Measurements from ENCODE around the gene SPATA21. TPM values are rescaled to one million over a fixed set of nuclear protein-coding genes. Genes with fewer than 3 reads are reported as not detected.

Gene SPATA21
- total and polyA plus RNA-seq, 12 donors = 0.15 to 0.20 TPM; not detected in 10

DNA sequence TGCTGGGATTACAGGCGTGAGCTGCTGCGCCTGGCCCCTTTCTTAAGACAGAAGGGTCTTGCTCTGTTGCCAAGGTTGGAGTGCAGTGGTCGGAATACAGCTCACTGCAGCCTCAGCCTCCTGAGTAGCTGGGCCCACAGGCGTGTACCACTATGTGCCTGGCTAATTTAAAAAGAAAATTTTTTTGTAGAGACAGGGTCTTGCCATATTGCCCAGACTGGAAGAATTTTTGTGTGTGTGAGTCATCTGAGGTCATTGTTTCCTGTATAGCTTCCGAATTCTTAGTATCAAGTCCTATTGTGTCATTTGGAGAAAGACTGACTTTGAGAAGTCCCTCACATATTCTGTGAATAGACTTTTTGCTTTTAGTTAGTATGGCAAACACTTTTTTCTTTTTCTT lies 65.5 kb downstream of the SPATA21 start:
- Histone ChIP-seq H3K36me3 (peaks cover 0 to 8% (median 0%) of the 10 kb centered on the region in 9 donors), H3K27ac (peak overlapping the region in 2 of 10 donors; percentile 40 to 54), H3K27me3 (no peaks in the 10 kb centered on the region), H3K9me3 (no peaks in the 10 kb centered on the region), H3K4me3 (no peak overlapping the region), H3K4me1 (peaks cover 17 to 84% (median 72%) of the 10 kb centered on the region in 9 donors)
- TF ChIP-seq CTCF (IDR thresholded peaks at IDR 0.05) = no peak
- DNase-seq (no peak), ATAC-seq (no peak)
- intact Hi-C loops (cut with DNase I) = loop anchor here in 1 of 10 donors (5.0 kb wide), 1 partner anchor 71 kb away; the partner anchor contains the start of gene NECAP2
- WGBS, 2 donors = 81 to 82% methylated on average over 5 of the region's 5 CpGs

DNA sequence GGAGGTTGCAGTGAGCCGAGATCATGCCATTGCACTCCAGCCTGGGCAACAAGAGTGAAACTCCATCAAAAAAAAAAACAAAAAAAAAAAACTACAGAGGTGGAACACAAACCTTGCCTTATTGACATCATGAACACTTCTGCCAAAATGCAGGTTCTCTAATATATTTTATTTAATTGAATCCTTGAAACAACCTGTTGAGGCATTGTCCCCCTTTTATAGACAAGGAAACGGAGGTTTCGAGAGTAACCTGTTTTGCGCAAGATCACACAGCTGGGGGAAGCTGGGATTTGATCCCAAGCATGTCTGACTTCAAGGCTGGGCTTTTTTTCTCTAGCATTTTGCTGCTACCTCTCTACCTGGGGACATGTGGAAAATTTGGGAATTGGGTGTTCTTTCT lies 67.4 kb downstream of the SPATA21 start:
- no peaks in the 10 kb centered on the region for H3K27me3 ChIP-seq
- H3K9me3 ChIP-seq = no peaks in the 10 kb centered on the region
- TF ChIP-seq CTCF (IDR thresholded peaks at IDR 0.05) = no peak
- intact Hi-C loops (cut with DNase I) = loop anchor here (5.0 to 10.0 kb wide), 6 partner anchors 72 to 298 kb away; partner anchors contain the start of genes FAM131C (in 3 of the 10) and NECAP2 (in 3 of the 10)
- H3K4me3 ChIP-seq = no peak overlapping the region
- peaks cover 12 to 78% (median 57%) of the 10 kb centered on the region in 9 donors for H3K4me1 ChIP-seq
- H3K27ac ChIP-seq = no peak overlapping the region
- DNase-seq (no peak), ATAC-seq (no peak)
- H3K36me3 ChIP-seq = peaks cover 0 to 8% (median 0%) of the 10 kb centered on the region in 9 donors
- WGBS, 2 donors = 86 to 94% methylated on average over 4 of the region's 4 CpGs

DNA sequence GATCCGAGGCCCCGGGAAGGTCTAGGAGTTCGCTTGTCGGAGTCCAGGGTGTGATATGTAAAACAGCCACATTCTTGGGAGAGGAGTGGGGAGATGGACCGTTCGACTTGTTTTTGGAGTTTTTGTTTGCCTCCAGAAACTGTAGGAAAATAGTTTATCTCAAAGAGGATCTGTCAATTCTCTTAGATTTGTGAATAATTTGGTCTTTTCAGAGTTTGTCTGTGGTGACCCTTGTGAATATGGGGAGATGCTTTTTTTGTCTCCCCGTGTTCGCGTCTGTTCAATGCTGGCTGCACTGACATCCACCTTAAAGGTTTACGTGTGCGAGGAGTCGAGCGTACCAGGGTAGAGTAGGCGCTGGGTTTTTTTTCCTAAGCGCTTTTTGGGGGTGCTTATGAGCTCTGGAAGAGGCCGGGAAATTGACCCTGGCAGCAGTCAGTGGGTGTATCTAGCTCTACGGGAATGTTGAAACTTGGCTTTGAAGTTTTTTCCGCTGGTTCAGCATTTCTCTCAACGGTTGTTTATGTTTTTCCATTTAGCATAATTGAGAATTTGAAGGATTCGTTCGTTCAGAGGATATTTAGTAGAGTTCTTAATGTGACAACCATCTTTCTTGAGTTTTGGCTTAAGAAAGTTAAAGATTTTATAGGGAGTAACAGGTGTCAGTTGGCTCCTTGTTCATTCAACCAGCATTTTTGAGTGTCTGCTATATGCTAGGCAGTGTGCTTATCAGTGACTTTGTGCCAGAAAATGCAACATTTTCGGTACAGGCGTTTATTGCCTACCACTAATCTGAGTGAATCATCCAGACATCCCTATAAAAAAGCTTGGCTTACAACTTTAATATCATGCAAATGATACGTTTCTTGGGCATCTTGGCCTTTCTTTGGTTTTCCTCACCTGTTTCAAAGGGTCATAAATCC lies 69.0 kb downstream of the SPATA21 start:
- peak in 2 of 8 donors; percentile 8 to 48 for ATAC-seq
- WGBS, 2 donors = 2 to 3% methylated on average over 24 of the region's 24 CpGs
- Histone ChIP-seq H3K27ac (peak overlapping the region; percentile 91 to 99 (median 98)), H3K4me1 (peaks cover 12 to 78% (median 48%) of the 10 kb centered on the region in 9 donors), H3K36me3 (peaks cover 0 to 8% (median 0%) of the 10 kb centered on the region in 9 donors), H3K9me3 (no peaks in the 10 kb centered on the region), H3K4me3 (peak overlapping the region; percentile 50 to 96 (median 75)), H3K27me3 (no peaks in the 10 kb centered on the region)
- no peak for DNase-seq
- TF ChIP-seq CTCF (IDR thresholded peaks at IDR 0.05) = no peak
- intact Hi-C loops (cut with DNase I) = loop anchor here (2.0 to 10.0 kb wide), 7 partner anchors 74 to 296 kb away; partner anchors contain the start of genes FAM131C (in 3 of the 10) and NECAP2 (in 2 of the 10)

DNA sequence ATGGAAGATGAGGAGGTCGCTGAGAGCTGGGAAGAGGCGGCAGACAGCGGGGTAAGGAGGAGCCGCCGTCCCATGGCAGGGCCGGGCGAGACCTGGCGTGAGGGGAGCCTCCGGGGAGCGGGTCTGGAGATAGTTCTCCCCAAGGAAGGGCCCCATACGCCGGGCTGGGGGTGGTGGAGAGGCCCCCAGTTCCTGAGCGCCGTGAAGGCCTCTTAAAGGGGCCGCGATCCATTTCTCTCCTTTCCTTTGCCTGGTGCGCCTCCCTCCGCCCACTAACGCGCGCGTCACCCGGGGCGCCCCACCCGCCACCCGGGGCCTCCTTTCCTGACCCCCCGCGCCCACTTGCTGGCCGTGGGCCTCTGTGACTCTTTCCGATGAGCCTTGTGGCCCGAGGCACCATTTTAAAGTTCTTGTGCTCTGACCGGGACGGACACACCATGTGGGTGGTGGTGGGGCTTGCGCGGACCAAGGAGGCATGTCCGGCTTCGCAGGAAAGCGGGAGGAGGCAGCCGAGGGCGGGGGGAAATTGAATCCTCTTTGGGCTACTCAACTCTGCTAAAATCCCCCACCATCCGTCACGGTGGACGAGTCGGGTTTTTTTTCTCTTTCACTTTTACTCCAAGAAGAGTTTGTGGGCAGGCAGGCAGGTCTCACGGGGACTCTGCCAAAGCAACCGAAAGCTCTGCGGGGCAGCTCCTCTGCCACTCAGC lies 69.8 kb downstream of the SPATA21 start:
- Histone ChIP-seq H3K27me3 (no peaks in the 10 kb centered on the region), H3K4me3 (peak overlapping the region; percentile 50 to 96 (median 75)), H3K4me1 (peaks cover 12 to 76% (median 39%) of the 10 kb centered on the region in 9 donors), H3K27ac (peak overlapping the region; percentile 91 to 99 (median 98)), H3K9me3 (no peaks in the 10 kb centered on the region), H3K36me3 (peaks cover 0 to 1% (median 0%) of the 10 kb centered on the region in 9 donors)
- peak; percentile 83 to 89 for DNase-seq
- intact Hi-C loops (cut with DNase I) = loop anchor here (2.0 to 10.0 kb wide), 7 partner anchors 75 to 295 kb away; partner anchors contain the start of genes FAM131C (in 3 of the 10) and NECAP2 (in 2 of the 10)
- peak; percentile 84 to 93 (median 90) for ATAC-seq
- WGBS, 2 donors = 1% methylated on average over 44 to 47 of the region's 47 CpGs
- peak in 4 of 9 donors; percentile 15 to 34 (median 22) for TF ChIP-seq CTCF (IDR thresholded peaks at IDR 0.05)
